Measurements from ENCODE around the gene MYOG. TPM values are rescaled to one million over a fixed set of nuclear protein-coding genes. Genes with fewer than 3 reads are reported as not detected.
A peak's percentile ranks its signal among the peaks of the same experiment; 100 is the strongest.

The MYOG gene
- total RNA-seq, 1 experiment from 2014 or later = not detected

DNA sequence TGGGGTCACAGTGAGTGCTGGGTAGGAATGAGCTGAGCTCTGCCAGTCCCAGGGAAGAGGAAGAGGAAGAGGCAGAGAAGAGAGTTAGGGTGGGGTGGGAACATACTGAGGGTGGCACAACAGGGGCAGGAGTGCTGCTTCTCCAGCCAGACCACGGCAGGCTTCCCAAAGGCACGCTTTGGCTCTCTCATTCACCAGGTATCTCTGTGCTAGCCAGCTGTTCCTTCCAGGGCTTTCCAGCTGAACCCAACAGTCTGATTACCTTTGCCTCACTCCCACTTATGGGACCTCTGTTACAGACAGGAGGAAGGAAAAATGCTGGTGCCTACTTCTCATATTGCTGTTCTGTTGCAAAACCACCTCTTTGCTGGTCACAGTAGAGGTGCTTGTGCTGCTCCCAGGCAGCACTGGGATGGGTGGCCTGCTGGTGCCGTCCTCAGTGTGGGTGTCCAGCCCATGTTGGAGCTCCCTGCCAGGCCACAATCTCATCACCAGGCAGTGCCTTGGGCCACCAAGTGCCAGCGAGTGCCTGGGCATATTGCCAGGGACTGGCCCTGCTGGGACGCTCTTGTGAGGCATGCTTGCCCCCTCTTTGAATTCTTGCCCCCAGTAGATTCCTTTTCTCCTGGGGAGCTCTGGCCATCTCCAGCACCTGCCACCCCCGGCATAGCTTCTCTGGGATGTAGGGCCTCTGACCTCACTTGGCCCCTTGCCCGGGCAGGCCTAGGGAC is 43.9 kb upstream of the MYOG start:
- Histone ChIP-seq H2AK5ac (ENCODE audit: insufficient read length, low read length) (no peak overlapping the region), H3K4me2 (ENCODE audit: insufficient read depth, insufficient read length, low read length) (no peak overlapping the region), H3K23me2 (ENCODE audit: insufficient read length, low read depth, low read length, poor library complexity, severe bottlenecking) (peaks cover 7% of the 10 kb centered on the region), H3K79me1 (ENCODE audit: insufficient read depth, low read depth, low read length, poor library complexity, severe bottlenecking) (no peaks in the 10 kb centered on the region), H2BK12ac (ENCODE audit: insufficient read length, low read depth, low read length) (no peak overlapping the region), H3K27ac (ENCODE audit: insufficient read length, low read depth, low read length) (no peak overlapping the region), H2AFZ (ENCODE audit: low read length) (no peak overlapping the region), H3K56ac (ENCODE audit: insufficient read length, low read depth, low read length) (no peak overlapping the region), H3K14ac (ENCODE audit: insufficient read depth, low read length) (no peak overlapping the region), H2BK5ac (ENCODE audit: insufficient read length, low read length) (no peak overlapping the region), H4K91ac (ENCODE audit: insufficient read length, low read depth, low read length) (no peak overlapping the region), H3K9ac (ENCODE audit: extremely low read depth, insufficient read length, low read length) (no peak overlapping the region), H2BK120ac (ENCODE audit: low read depth, low read length, poor library complexity, severe bottlenecking) (no peak overlapping the region), H2BK15ac (ENCODE audit: low read depth, low read length) (no peak overlapping the region), H3K23ac (ENCODE audit: insufficient read length, low read depth, low read length) (no peak overlapping the region), H3K9me3 (ENCODE audit: control insufficient read depth, low read depth, low read length) (no peaks in the 10 kb centered on the region), H3K27me3 (ENCODE audit: insufficient read depth, low read length) (no peaks in the 10 kb centered on the region; the same call in 1 of the 2 replicates), H4K8ac (replicated peaks; ENCODE audit: insufficient read length, low read depth, low read length) (no peak overlapping the region), H2BK20ac (ENCODE audit: low read depth, low read length, poor library complexity, severe bottlenecking) (no peak overlapping the region), H3K4ac (ENCODE audit: low read depth, low read length) (no peak overlapping the region), H4K5ac (ENCODE audit: insufficient read length, low read depth, low read length) (no peak overlapping the region), H3K4me1 (ENCODE audit: insufficient read depth, low read length) (peaks cover 2% of the 10 kb centered on the region; the same call in 1 of the 2 replicates), H3K79me2 (ENCODE audit: insufficient read depth, low read length) (no peaks in the 10 kb centered on the region), H3T11ph (ENCODE audit: low read length) (no peak overlapping the region), H3K18ac (ENCODE audit: insufficient read length, low read depth, low read length) (no peak overlapping the region), H4K20me1 (ENCODE audit: control insufficient read depth, insufficient read depth, insufficient read length) (no peaks in the 10 kb centered on the region)
- no CpG with 5 or more reads among the region's 7 CpGs for WGBS (ENCODE audit: extremely low coverage, insufficient read length, low lambda C conversion rate)
- peak; percentile 23 for DNase-seq
- no peak overlapping the region for H3K27ac Mint-ChIP-seq
- H3K4me3 Mint-ChIP-seq = no peak overlapping the region
- H3K27me3 Mint-ChIP-seq (ENCODE audit: low read depth) = peaks cover 53% of the 10 kb centered on the region
- no peaks in the 10 kb centered on the region; a peak in 1 of 5 replicates for H3K9me3 Mint-ChIP-seq
- H3K36me3 Mint-ChIP-seq (ENCODE audit: insufficient read depth in 1 of 3, low read depth in 3 of 3) = no peaks in the 10 kb centered on the region
- TF ChIP-seq, protein P1, sequence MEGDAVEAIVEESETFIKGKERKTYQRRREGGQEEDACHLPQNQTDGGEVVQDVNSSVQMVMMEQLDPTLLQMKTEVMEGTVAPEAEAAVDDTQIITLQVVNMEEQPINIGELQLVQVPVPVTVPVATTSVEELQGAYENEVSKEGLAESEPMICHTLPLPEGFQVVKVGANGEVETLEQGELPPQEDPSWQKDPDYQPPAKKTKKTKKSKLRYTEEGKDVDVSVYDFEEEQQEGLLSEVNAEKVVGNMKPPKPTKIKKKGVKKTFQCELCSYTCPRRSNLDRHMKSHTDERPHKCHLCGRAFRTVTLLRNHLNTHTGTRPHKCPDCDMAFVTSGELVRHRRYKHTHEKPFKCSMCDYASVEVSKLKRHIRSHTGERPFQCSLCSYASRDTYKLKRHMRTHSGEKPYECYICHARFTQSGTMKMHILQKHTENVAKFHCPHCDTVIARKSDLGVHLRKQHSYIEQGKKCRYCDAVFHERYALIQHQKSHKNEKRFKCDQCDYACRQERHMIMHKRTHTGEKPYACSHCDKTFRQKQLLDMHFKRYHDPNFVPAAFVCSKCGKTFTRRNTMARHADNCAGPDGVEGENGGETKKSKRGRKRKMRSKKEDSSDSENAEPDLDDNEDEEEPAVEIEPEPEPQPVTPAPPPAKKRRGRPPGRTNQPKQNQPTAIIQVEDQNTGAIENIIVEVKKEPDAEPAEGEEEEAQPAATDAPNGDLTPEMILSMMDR (conservative IDR thresholded peaks at IDR 0.05) = no peak
- H3K4me1 Mint-ChIP-seq = peaks cover 34 to 44% of the 10 kb centered on the region in 2 experiments
